ENCODE measurements around the gene PTPRA. TPM values are rescaled to one million over a fixed set of nuclear protein-coding genes. Genes with fewer than 3 reads are reported as not detected.

PTPRA gene
- total and polyA plus RNA-seq, 2 of the 13 experiments (the other 11 are each of a cell fraction or from before 2014, with no cell fraction given) = 47.2 to 127 TPM

- TF ChIP-seq ZBTB7A (CRISPR knock-in tag; IDR thresholded peaks at IDR 0.05) (0 out of 2 replicates have a peak, but pooled peaks have one; percentile 2), ZBTB42 (CRISPR knock-in tag; IDR thresholded peaks at IDR 0.05) (no peak), BCL3 (CRISPR knock-in tag; IDR thresholded peaks at IDR 0.05) (no peak), TBX2 (CRISPR knock-in tag; IDR thresholded peaks at IDR 0.05; ENCODE audit: borderline replicate concordance) (peak; percentile 41; the same call in 1 of the 2 replicates), PAWR (CRISPR knock-in tag; IDR thresholded peaks at IDR 0.05; ENCODE audit: borderline replicate concordance) (0 out of 2 replicates have a peak, but pooled peaks have one; percentile 35), PCBP1 (IDR thresholded peaks at IDR 0.05; ENCODE audit: borderline replicate concordance, low read depth, low read length) (0 out of 2 replicates have a peak, but pooled peaks have one; percentile 64), ZNF737 (CRISPR knock-in tag; IDR thresholded peaks at IDR 0.05; ENCODE audit: borderline replicate concordance) (no peak), HOXD1 (CRISPR knock-in tag; IDR thresholded peaks at IDR 0.05) (0 out of 2 replicates have a peak, but pooled peaks have one; percentile 2), ZNF629 (CRISPR knock-in tag; conservative IDR thresholded peaks at IDR 0.05) (no peak), ZBTB33 (CRISPR knock-in tag; IDR thresholded peaks at IDR 0.05) (peak; percentile 97), MXD1 (CRISPR knock-in tag; IDR thresholded peaks at IDR 0.05) (peak; percentile 26; the same call in 1 of the 2 replicates), ZNF496 (CRISPR knock-in tag; IDR thresholded peaks at IDR 0.05; ENCODE audit: insufficient replicate concordance) (no peak), SIX1 (CRISPR knock-in tag; IDR thresholded peaks at IDR 0.05; ENCODE audit: borderline replicate concordance) (no peak), ZFX (CRISPR knock-in tag; IDR thresholded peaks at IDR 0.05; ENCODE audit: low read depth) (peak; percentile 44; the same call in 1 of the 2 replicates), ZNF704 (CRISPR knock-in tag; IDR thresholded peaks at IDR 0.05; ENCODE audit: borderline replicate concordance) (0 out of 2 replicates have a peak, but pooled peaks have one; percentile 55), HOXA3 (CRISPR knock-in tag; IDR thresholded peaks at IDR 0.05) (peak; percentile 18), SKIL (CRISPR knock-in tag; IDR thresholded peaks at IDR 0.05; ENCODE audit: borderline replicate concordance) (0 out of 2 replicates have a peak, but pooled peaks have one; percentile 21), RFXAP (CRISPR knock-in tag; IDR thresholded peaks at IDR 0.05; ENCODE audit: borderline replicate concordance) (peak; percentile 42; the same call in 1 of the 2 replicates), ZSCAN29 (CRISPR knock-in tag; conservative IDR thresholded peaks at IDR 0.05) (0 out of 2 replicates have a peak, but pooled peaks have one; percentile 27), ZFP62 (CRISPR knock-in tag; IDR thresholded peaks at IDR 0.05) (no peak)
These were observed 210.0 kb downstream of the PTPRA start (continued) for GRCh38 chr20:3082955-3083952.
